ENCODE data around the gene RDM1. TPM values are rescaled to one million over a fixed set of nuclear protein-coding genes. Genes with fewer than 3 reads are reported as not detected.

Gene RDM1
- total RNA-seq, 2 experiments from 2014 or later: not detected

- H3K27me3 ChIP-seq (ENCODE audit: control insufficient read depth in 1 of 2, insufficient read depth in 2 of 2, low read length in 2 of 2): no peaks in the 10 kb centered on the region
- Mint-ChIP-seq H3K27me3 (no peaks in the 10 kb centered on the region), H3K4me1 (ENCODE audit: low read depth) (peaks cover 21% of the 10 kb centered on the region), H3K27ac (peak overlapping the region; percentile 2), H3K9me3 (no peaks in the 10 kb centered on the region), H3K4me3 (no peak overlapping the region), H3K36me3 (ENCODE audit: low read depth) (no peaks in the 10 kb centered on the region)
- no peak for TF ChIP-seq CTCF (IDR thresholded peaks at IDR 0.05)
- no peaks in the 10 kb centered on the region for H3K9me3 ChIP-seq (ENCODE audit: control insufficient read depth in 1 of 2, insufficient read depth in 1 of 2, low read length in 2 of 2)
- ATAC-seq (ENCODE audit: poor library complexity): no peak
- DNase-seq: peak in 6 of 14 experiments; percentile 29 to 77 (median 56)
- intact Hi-C loops (cut with DNase I, micrococcal nuclease): no loop called here
- CTCF ChIA-PET: no interaction called here
- peaks cover 80% of the 10 kb centered on the region for H3K4me1 ChIP-seq (ENCODE audit: insufficient read depth, low read length)
- POLR2A ChIA-PET: interaction anchor here (0.5 kb wide), 1 partner anchor 26 kb away, joined by 3 read pairs; no protein-coding TSS in a partner anchor
- H3K27ac ChIP-seq (ENCODE audit: low read depth in 1 of 2, low read length in 2 of 2): peak overlapping the region in 1 of 2 donors; percentile 55
- H3K36me3 ChIP-seq (ENCODE audit: insufficient read depth, low read length): no peaks in the 10 kb centered on the region
- H3K4me3 ChIP-seq (ENCODE audit: low read length): no peak overlapping the region
Observed at GRCh38 chr17:35892091-35893035, 38.2 kb downstream of the RDM1 start.

GRCh38 chr17:35891269-35891668 is 39.3 kb downstream of the RDM1 start:
- Histone ChIP-seq H3K27me3 (ENCODE audit: control insufficient read depth in 1 of 2, insufficient read depth in 2 of 2, low read length in 2 of 2) (no peaks in the 10 kb centered on the region), H3K27ac (ENCODE audit: low read depth in 1 of 2, low read length in 2 of 2) (peak overlapping the region in 1 of 2 donors; percentile 40), H3K4me1 (ENCODE audit: insufficient read depth, low read length) (peaks cover 70% of the 10 kb centered on the region), H3K4me3 (ENCODE audit: low read length) (no peak overlapping the region), H3K9me3 (ENCODE audit: control insufficient read depth in 1 of 2, insufficient read depth in 1 of 2, low read length in 2 of 2) (no peaks in the 10 kb centered on the region), H3K36me3 (ENCODE audit: insufficient read depth, low read length) (no peaks in the 10 kb centered on the region)
- no peaks in the 10 kb centered on the region for H3K27me3 Mint-ChIP-seq
- ATAC-seq (ENCODE audit: poor library complexity) (no peak), DNase-seq (peak in 2 of 14 experiments; percentile 31 to 50)
- CTCF ChIA-PET: interaction anchor here (1.6 kb wide), 1 partner anchor 9 kb away, joined by 3 read pairs; no protein-coding TSS in a partner anchor
- no peak for TF ChIP-seq CTCF (IDR thresholded peaks at IDR 0.05)
- POLR2A ChIA-PET: interaction anchor here (0.8 to 1.2 kb wide), 2 partner anchors 11 to 16 kb away, joined by 3 read pairs; no protein-coding TSS in a partner anchor
- H3K27ac Mint-ChIP-seq: peak overlapping the region; percentile 48
- no peaks in the 10 kb centered on the region for H3K36me3 Mint-ChIP-seq (ENCODE audit: low read depth)
- intact Hi-C loops (cut with DNase I, micrococcal nuclease): no loop called here
- H3K4me3 Mint-ChIP-seq: no peak overlapping the region
- H3K9me3 Mint-ChIP-seq: no peaks in the 10 kb centered on the region
- peaks cover 21% of the 10 kb centered on the region for H3K4me1 Mint-ChIP-seq (ENCODE audit: low read depth)

- peaks cover 65% of the 10 kb centered on the region for H3K4me1 ChIP-seq (ENCODE audit: insufficient read depth, low read length)
- H3K9me3 Mint-ChIP-seq: no peaks in the 10 kb centered on the region
Observed at GRCh38 chr17:35890774-35891155, 39.8 kb downstream of the RDM1 start.

More at GRCh38 chr17:35890774-35891155, 39.8 kb downstream of the RDM1 start:
- TF ChIP-seq CTCF (IDR thresholded peaks at IDR 0.05): no peak
- peak; percentile 82 for ATAC-seq (ENCODE audit: poor library complexity)
- Mint-ChIP-seq H3K27ac (peak overlapping the region; percentile 48), H3K4me3 (no peak overlapping the region), H3K27me3 (no peaks in the 10 kb centered on the region), H3K4me1 (ENCODE audit: low read depth) (peaks cover 21% of the 10 kb centered on the region), H3K36me3 (ENCODE audit: low read depth) (no peaks in the 10 kb centered on the region)
- peak in 12 of 14 experiments; percentile 12 to 88 (median 46) for DNase-seq
- Histone ChIP-seq H3K27me3 (ENCODE audit: control insufficient read depth in 1 of 2, insufficient read depth in 2 of 2, low read length in 2 of 2) (no peaks in the 10 kb centered on the region), H3K27ac (ENCODE audit: low read depth in 1 of 2, low read length in 2 of 2) (peak overlapping the region in 1 of 2 donors; percentile 40), H3K4me3 (ENCODE audit: low read length) (no peak overlapping the region), H3K36me3 (ENCODE audit: insufficient read depth, low read length) (no peaks in the 10 kb centered on the region), H3K9me3 (ENCODE audit: control insufficient read depth in 1 of 2, insufficient read depth in 1 of 2, low read length in 2 of 2) (no peaks in the 10 kb centered on the region)
- ChIA-PET CTCF (interaction anchor here (1.2 to 1.6 kb wide), 2 partner anchors 10 to 15 kb away, joined by 3 read pairs; no protein-coding TSS in a partner anchor), POLR2A (interaction anchor here (0.8 to 1.4 kb wide), 3 partner anchors 12 to 16 kb away, joined by 3 read pairs; no protein-coding TSS in a partner anchor)
- intact Hi-C loops (cut with DNase I, micrococcal nuclease): no loop called here

Data from CD4-positive, alpha-beta T cell (primary cell).